Chondrocyte (in vitro differentiated cells): ENCODE measurements around the gene GSTM2. TPM values are rescaled to one million over a fixed set of nuclear protein-coding genes. Genes with fewer than 3 reads are reported as not detected.
A peak's percentile ranks its signal among the peaks of the same experiment; 100 is the strongest.

Source experiments
- DNase-seq: peaks from one replicate; pipeline ENCODE4 v3.0.0; 2021; ENCODE audit warnings: mixed read lengths, low spot score
- H3K27ac Mint-ChIP-seq: one replicate; pipeline ENCODE4 v1.8.0; 2021; ENCODE audit warnings: mild to moderate bottlenecking, moderate library complexity, mixed read lengths; ENCODE audit not compliant: unreplicated experiment
- H3K27me3 Mint-ChIP-seq: 2 replicates; pipeline ENCODE4 v1.8.0; 2021; ENCODE audit warnings: low read depth, mixed read lengths
- H3K36me3 Mint-ChIP-seq: 2 replicates; pipeline ENCODE4 v1.8.0; 2021; ENCODE audit warnings: low read depth, mixed read lengths
- H3K4me1 Mint-ChIP-seq: 2 replicates; pipeline ENCODE4 v1.8.0; 2021; ENCODE audit warnings: low read depth, mild to moderate bottlenecking, mixed read lengths
- H3K4me3 Mint-ChIP-seq: one replicate; pipeline ENCODE4 v1.8.0; 2021; ENCODE audit warnings: mild to moderate bottlenecking, moderate library complexity, mixed read lengths; ENCODE audit not compliant: unreplicated experiment
- H3K9me3 Mint-ChIP-seq: 2 replicates; pipeline ENCODE4 v1.8.0; 2021; ENCODE audit warnings: low read depth, mixed read lengths
- long read RNA-seq: library from polyadenylated mRNA; stranded (forward); transcript quantifications from one replicate; pipeline ENCODE4 v2.0.0, GENCODE V29; 2021
- total RNA-seq: library from RNA; stranded (reverse); gene quantifications from 3 replicates; pipeline ENCODE4 v1.2.1, GENCODE V29; 2021
- TF ChIP-seq, protein P1 (sequence below): fragments of 200-600 bp; sonication (generic); IDR thresholded peaks from 2 replicates; pipeline ENCODE4 v1.5.0; 2021; ENCODE audit warnings: antibody characterized with exemption, mild to moderate bottlenecking, moderate library complexity

GSTM2 gene
- 24.6 to 41.3 TPM (median 25.8 TPM) in 3 replicates for total RNA-seq
- long read RNA-seq, transcript GSTM2-201 (8 exons, 1,157 nt): major isoform, 15 of 17 reads
- long read RNA-seq, partial matches to known transcripts: 0 of 17 reads
- long read RNA-seq, other reads (novel, unspliced or antisense): 2 of 17 reads

DNA sequence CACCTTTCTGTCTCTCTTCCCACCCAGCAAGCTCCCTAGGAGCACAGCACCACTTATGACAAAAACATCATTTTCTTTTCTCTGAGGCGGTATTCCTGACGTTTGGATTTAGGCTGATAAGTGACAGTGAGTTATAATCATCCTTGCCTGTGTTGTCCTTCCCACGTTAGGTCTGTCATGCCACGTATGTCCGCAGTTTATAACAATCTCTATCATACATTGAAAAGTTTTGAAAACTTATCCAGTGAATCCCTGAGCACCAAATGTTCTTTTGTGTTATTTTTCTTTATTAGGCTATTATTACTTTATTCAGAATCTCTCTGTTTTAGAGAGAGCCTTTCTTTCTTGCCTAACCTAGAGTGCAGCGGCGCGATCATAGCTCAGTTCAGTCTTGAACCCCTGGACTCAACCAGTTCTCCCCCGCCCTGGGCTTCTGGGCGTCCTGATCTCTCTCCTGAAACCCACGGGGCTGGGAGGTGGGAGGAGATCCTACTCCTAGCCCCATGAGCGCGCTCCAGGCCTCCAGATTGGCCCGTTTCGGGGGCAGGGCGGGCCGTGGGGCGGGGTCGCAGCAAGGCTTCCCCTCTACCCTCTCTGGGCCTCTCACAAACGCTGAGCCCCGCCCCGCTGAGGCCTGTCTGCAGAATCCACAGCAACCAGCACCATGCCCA, at the start of gene GSTM2:
GSTM2 (plus strand) TSS at position 606 of the 671 bp plus-strand sequence; CDS start at position 665, 59 bp downstream.
- TF ChIP-seq, protein P1, sequence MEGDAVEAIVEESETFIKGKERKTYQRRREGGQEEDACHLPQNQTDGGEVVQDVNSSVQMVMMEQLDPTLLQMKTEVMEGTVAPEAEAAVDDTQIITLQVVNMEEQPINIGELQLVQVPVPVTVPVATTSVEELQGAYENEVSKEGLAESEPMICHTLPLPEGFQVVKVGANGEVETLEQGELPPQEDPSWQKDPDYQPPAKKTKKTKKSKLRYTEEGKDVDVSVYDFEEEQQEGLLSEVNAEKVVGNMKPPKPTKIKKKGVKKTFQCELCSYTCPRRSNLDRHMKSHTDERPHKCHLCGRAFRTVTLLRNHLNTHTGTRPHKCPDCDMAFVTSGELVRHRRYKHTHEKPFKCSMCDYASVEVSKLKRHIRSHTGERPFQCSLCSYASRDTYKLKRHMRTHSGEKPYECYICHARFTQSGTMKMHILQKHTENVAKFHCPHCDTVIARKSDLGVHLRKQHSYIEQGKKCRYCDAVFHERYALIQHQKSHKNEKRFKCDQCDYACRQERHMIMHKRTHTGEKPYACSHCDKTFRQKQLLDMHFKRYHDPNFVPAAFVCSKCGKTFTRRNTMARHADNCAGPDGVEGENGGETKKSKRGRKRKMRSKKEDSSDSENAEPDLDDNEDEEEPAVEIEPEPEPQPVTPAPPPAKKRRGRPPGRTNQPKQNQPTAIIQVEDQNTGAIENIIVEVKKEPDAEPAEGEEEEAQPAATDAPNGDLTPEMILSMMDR: no peak
- peak within 1 kb of the TSS; percentile 24 for H3K27ac Mint-ChIP-seq

DNA sequence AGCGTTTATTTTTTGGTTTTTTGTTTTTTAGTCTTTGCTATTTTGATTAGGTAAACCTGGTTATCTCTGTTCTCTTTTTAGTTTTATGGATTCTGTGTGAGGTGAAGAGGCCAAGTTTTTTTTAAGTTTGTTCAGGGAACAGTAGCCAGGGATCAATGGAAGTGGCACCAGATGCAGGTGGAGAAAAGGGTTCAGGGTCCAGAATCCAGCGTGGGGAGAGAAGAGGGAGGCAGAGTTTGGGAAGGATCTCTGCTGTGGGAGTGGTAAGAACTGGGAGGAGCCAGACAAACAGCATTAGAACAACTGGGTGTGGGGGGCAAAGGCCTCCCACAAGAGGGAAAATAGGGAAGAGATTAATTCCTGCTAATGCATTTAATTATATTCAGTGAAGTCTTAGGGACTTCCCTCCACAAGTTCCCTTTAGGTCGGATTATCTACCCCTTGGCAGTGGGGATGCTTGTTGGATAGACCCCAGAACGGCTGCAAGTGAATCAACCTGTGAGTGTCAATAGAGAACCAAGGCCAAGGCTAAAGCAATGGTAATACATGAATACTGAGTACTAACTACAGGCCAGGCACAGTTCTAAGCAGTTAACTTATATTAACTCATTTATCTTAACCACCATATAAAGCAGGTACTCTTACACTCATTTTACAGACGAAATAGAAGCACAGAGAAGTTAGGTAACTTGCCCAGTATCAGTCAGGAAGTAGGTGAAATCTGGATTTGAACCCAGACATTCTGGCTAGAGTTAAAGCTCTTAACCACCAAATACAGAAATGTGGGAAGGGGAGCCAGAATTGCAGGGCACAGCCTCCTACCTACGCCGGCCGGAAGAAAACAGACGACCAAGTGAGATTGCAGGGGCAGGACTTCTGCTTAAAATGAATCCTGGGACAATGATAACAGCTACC, 48.9 kb upstream of the GSTM2 start:
- Mint-ChIP-seq H3K4me3 (peak overlapping the region; percentile 99), H3K27me3 (no peaks in the 10 kb centered on the region), H3K9me3 (no peaks in the 10 kb centered on the region), H3K4me1 (peaks cover 52% of the 10 kb centered on the region), H3K27ac (peak overlapping the region; percentile 97), H3K36me3 (no peaks in the 10 kb centered on the region)
- TF ChIP-seq, protein P1: no peak
- DNase-seq: no peak

More for the DNA sequence above, at the start of gene GSTM2:
- DNase-seq: no peak
- no peaks in the 10 kb centered on the region for H3K27me3 Mint-ChIP-seq
- H3K4me1 Mint-ChIP-seq: peaks cover 16% of the 10 kb centered on the region
- H3K36me3 Mint-ChIP-seq: peaks cover 1% of the 10 kb centered on the region
- no peaks in the 10 kb centered on the region for H3K9me3 Mint-ChIP-seq
- peak within 1 kb of the TSS; percentile 77 for H3K4me3 Mint-ChIP-seq

DNA sequence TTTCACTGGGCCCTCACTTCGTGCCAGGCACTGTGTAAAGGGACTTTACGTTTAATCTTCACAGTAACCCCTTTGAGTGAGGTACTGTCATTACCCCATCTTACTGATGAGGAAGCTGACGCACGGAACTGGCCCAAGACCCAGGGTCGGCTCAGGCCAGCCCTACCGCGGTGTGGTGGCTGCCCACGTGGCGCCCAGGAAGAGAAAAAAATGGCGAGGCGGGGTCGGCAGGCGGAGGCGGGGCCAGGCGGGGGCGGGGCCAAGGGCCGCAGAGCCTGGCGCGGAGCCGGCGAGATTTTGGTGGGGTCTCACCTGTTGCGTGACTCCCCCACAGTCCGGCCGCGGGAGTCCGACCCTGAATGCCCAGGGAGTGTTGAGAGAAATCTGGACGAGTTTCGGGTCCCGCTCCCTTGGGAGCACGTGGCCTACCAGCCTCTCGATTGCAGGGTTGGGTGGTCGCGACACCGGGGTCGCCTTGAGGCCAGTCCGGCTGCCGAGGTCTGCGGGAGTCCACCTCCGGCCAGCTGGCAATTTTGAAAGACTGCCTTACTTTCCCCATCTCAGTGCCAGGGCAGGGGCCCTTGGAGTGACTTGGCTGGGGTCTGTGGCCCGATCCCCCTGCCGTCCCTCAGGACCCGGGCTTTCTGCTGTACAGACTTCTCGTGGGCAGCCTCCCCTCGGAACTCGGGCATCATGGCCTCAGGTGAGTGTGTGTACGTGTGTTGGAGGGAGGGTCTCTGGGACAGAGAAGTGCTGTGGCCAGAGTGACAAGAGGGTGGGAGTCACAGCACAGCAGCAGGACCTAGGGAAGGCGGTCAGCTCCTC, 48.1 kb upstream of the GSTM2 start, which contains the start of the genes AMPD2 and GNAT2:
AMPD2 (plus strand) TSS at position 262 of the 825 bp plus-strand sequence. CDS start 1,339 bp downstream, outside the sequence.
GNAT2 (minus strand) TSS at position 41 of the 825 bp plus-strand sequence. CDS start 6,746 bp downstream, outside the sequence.
- H3K36me3 Mint-ChIP-seq: no peaks in the 10 kb centered on the region
- DNase-seq: no peak
- H3K4me3 Mint-ChIP-seq: peak within 1 kb of the TSS; percentile 99
- H3K4me1 Mint-ChIP-seq: peaks cover 52% of the 10 kb centered on the region
- H3K27ac Mint-ChIP-seq: peak within 1 kb of the TSS; percentile 97
- H3K27me3 Mint-ChIP-seq: no peaks in the 10 kb centered on the region
- no peaks in the 10 kb centered on the region for H3K9me3 Mint-ChIP-seq
- TF ChIP-seq, protein P1: no peak

DNA sequence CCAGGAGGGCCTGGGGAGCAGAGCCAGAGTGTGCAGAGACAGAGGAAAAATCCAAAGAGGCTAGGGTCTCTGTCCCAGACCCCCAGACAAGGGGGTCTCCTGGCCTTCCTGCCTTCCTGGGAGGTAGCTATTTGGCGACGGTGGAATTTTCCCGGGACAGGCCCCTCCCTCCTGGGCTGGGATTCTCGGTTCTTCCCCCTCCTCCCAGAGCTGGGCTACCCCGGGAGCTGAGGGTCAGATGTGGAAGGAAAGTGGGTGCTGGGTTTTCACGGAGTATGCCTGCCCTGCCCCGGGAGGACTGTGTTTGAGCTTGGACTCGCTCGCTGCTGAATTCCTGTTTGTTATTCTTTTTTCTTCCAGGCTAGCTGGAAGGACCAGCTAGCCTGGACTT, 47.5 kb upstream of the GSTM2 start:
- DNase-seq: no peak
- H3K9me3 Mint-ChIP-seq: no peaks in the 10 kb centered on the region
- TF ChIP-seq, protein P1: no peak
- H3K27ac Mint-ChIP-seq: peak overlapping the region; percentile 97
- peaks cover 55% of the 10 kb centered on the region for H3K4me1 Mint-ChIP-seq
- peak overlapping the region; percentile 99 for H3K4me3 Mint-ChIP-seq
- no peaks in the 10 kb centered on the region for H3K36me3 Mint-ChIP-seq
- H3K27me3 Mint-ChIP-seq: no peaks in the 10 kb centered on the region
